Activated naive CD4-positive, alpha-beta T cell treated with anti-CD3 and anti-CD28 coated beads, Interleukin-2, amount 50 U/mL, for 72 hours (primary cell): ENCODE results near the gene PCDHGA6. TPM values are rescaled to one million over a fixed set of nuclear protein-coding genes. Genes with fewer than 3 reads are reported as not detected.
"Not testable (repeated sequence)": the region's sequence is repeated elsewhere in the genome, so short reads cannot be mapped to it uniquely, and the experiment has no call there.

ENCODE experiments used
- ATAC-seq, 2 donors: fragments of 150-1000 bp; cut with Tn5 transposase; 2 replicates each; pipeline ENCODE4 v1.10.0; 2021; ENCODE audit warnings: mild to moderate bottlenecking in 2 of 2, moderate library complexity in 2 of 2
- DNase-seq, 2 donors: peaks; one replicate each; pipeline ENCODE4 v3.0.0; 2021 to 2022; ENCODE audit warnings: low spot score in 2 of 2
- H3K27ac Mint-ChIP-seq, 2 donors: one replicate each; pipeline ENCODE4 v1.8.0; 2022; ENCODE audit warnings: mild to moderate bottlenecking in 2 of 2, mixed read lengths in 2 of 2
- H3K36me3 Mint-ChIP-seq, 2 donors: one replicate each; pipeline ENCODE4 v1.8.0; 2022; ENCODE audit warnings: mixed read lengths in 2 of 2
- H3K9me3 Mint-ChIP-seq, 2 donors: one replicate each; pipeline ENCODE4 v1.8.0; 2022; ENCODE audit warnings: mixed read lengths in 2 of 2
- total RNA-seq, 2 donors: library from RNA; stranded (reverse); gene quantifications; one replicate each; pipeline ENCODE4 v1.2.3, GENCODE V29; 2022

Gene PCDHGA6
- total RNA-seq, 2 donors from 2014 or later: 0.08 to 0.09 TPM

GRCh38 chr5:141354900-141355469 lies 18.7 kb upstream of the PCDHGA6 start, which contains the start of gene PCDHGA4:
Gene PCDHGA4 (plus strand): TSS chr5:141355021. CDS start chr5:141355108, 87 bp downstream.
- peaks cover 29 to 67% of the 10 kb centered on the region in 2 donors for H3K36me3 Mint-ChIP-seq
- H3K9me3 Mint-ChIP-seq: peaks cover 13 to 31% of the 10 kb centered on the region in 2 donors
- DNase-seq (no peak), ATAC-seq (no peak)
- H3K27ac Mint-ChIP-seq: no peak within 1 kb of the TSS

DNA sequence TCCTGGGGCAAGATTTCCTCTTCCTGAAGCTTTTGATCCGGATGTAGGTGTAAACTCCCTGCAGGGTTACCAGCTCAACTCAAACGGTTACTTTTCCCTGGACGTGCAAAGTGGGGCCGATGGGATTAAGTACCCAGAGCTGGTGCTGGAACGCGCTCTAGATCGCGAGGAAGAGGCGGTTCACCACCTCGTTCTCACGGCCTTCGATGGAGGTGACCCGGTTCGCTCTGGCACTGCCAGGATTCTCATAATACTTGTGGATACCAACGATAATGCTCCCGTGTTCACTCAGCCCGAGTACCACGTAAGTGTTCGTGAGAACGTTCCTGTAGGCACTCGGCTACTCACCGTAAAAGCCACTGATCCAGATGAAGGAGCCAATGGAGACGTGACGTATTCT lies 18.1 kb upstream of the PCDHGA6 start:
- ATAC-seq (no peak), DNase-seq (no peak)
- peaks cover 29 to 67% of the 10 kb centered on the region in 2 donors for H3K36me3 Mint-ChIP-seq
- no peak overlapping the region for H3K27ac Mint-ChIP-seq
- peaks cover 10 to 29% of the 10 kb centered on the region in 2 donors for H3K9me3 Mint-ChIP-seq

- no peak overlapping the region for H3K27ac Mint-ChIP-seq
- H3K36me3 Mint-ChIP-seq: peaks cover 30 to 67% of the 10 kb centered on the region in 2 donors
- peaks cover 15 to 33% of the 10 kb centered on the region in 2 donors for H3K9me3 Mint-ChIP-seq
- DNase-seq (no peak), ATAC-seq (no peak)
Measured at GRCh38 chr5:141356133-141356532, 17.6 kb upstream of the PCDHGA6 start.

DNA sequence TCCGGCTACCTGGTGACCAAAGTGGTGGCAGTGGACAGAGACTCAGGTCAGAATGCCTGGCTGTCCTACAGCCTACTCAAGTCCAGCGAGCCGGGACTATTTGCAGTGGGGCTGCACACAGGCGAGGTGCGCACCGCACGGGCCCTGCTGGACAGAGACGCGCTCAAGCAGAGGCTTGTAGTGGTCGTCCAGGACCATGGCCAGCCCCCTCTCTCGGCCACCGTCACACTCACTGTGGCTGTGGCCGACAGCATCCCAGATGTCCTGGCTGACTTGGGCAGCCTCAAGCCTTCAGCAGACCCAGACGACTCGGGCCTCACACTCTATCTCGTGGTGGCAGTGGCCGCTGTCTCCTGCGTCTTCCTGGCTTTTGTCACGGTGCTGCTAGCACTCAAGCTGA lies 16.7 kb upstream of the PCDHGA6 start:
- ATAC-seq (no peak), DNase-seq (no peak)
- Mint-ChIP-seq H3K36me3 (peaks cover 36 to 68% of the 10 kb centered on the region in 2 donors), H3K27ac (no peak overlapping the region), H3K9me3 (peaks cover 18 to 40% of the 10 kb centered on the region in 2 donors)

DNA sequence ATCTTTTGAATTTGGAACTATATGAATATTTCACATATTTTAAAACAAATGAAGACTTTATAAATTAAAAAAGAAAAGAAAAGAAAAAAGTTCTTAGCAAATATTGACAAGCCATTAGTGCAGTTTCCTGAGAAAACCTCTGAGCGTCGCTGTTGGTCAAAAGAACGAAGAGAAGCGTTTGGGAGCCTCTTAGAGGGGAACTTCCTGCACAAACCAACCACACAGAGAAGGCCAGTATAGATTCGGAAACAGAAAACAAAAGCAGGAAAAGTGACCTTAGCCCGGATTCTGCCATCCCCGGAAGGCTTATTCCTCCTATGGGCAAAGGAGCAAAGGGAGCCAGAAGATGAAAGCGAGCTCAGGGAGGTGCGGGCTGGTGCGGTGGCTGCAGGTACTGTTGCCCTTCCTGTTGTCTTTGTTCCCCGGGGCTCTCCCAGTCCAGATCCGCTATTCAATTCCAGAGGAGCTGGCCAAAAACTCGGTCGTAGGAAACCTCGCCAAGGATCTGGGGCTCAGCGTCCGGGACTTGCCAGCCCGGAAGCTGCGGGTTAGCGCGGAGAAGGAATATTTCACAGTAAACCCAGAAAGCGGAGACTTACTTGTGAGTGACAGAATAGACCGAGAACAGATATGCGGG lies 13.8 kb upstream of the PCDHGA6 start, which contains the start of gene PCDHGB2:
Gene PCDHGB2, plus strand, starts transcription at position 205 of the 637 bp plus-strand sequence. Its CDS starts 142 bp downstream, at position 347.
- Mint-ChIP-seq H3K27ac (peak within 1 kb of the TSS in 1 of 2 donors; percentile 24), H3K9me3 (peaks cover 36 to 51% of the 10 kb centered on the region in 2 donors)
- DNase-seq: no peak

DNA sequence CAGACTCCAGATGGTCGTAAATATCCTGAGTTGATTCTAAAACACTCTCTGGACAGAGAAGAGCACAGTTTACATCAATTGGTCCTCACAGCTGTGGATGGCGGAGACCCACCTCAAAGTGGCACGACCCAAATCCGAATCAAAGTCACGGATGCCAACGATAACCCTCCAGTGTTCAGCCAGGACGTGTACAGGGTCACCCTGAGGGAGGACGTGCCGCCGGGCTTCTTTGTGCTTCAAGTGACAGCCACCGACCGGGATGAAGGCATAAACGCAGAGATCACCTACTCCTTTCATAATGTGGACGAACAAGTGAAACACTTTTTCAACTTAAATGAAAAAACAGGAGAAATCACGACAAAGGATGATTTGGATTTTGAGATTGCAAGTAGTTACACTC lies 13.0 kb upstream of the PCDHGA6 start:
- DNase-seq: no peak

More for the DNA sequence above, 13.8 kb upstream of the PCDHGA6 start, which contains the start of gene PCDHGB2:
- ATAC-seq: no peak
- H3K36me3 Mint-ChIP-seq: peaks cover 49 to 77% of the 10 kb centered on the region in 2 donors

GRCh38 chr5:141362719-141363118 lies 11.0 kb upstream of the PCDHGA6 start:
- peaks cover 52 to 68% of the 10 kb centered on the region in 2 donors for H3K36me3 Mint-ChIP-seq
- peaks cover 41 to 54% of the 10 kb centered on the region in 2 donors for H3K9me3 Mint-ChIP-seq
- DNase-seq (no peak), ATAC-seq (no peak)
- H3K27ac Mint-ChIP-seq: no peak overlapping the region

More for the DNA sequence above, 13.0 kb upstream of the PCDHGA6 start:
- ATAC-seq: no peak
- Mint-ChIP-seq H3K9me3 (peaks cover 42 to 57% of the 10 kb centered on the region in 2 donors), H3K36me3 (peaks cover 57 to 77% of the 10 kb centered on the region in 2 donors), H3K27ac (peak overlapping the region in 1 of 2 donors; percentile 24)

GRCh38 chr5:141363952-141364660 lies 9.6 kb upstream of the PCDHGA6 start, which contains the start of gene PCDHGA5:
Gene PCDHGA5 (plus strand): TSS chr5:141364162. CDS start chr5:141364331, 169 bp downstream.
- no peak for DNase-seq
- no peak for ATAC-seq
- peaks cover 52 to 63% of the 10 kb centered on the region in 2 donors for H3K36me3 Mint-ChIP-seq
- peak within 1 kb of the TSS in 1 of 2 donors; percentile 55 for H3K27ac Mint-ChIP-seq
- peaks cover 41 to 51% of the 10 kb centered on the region in 2 donors for H3K9me3 Mint-ChIP-seq

DNA sequence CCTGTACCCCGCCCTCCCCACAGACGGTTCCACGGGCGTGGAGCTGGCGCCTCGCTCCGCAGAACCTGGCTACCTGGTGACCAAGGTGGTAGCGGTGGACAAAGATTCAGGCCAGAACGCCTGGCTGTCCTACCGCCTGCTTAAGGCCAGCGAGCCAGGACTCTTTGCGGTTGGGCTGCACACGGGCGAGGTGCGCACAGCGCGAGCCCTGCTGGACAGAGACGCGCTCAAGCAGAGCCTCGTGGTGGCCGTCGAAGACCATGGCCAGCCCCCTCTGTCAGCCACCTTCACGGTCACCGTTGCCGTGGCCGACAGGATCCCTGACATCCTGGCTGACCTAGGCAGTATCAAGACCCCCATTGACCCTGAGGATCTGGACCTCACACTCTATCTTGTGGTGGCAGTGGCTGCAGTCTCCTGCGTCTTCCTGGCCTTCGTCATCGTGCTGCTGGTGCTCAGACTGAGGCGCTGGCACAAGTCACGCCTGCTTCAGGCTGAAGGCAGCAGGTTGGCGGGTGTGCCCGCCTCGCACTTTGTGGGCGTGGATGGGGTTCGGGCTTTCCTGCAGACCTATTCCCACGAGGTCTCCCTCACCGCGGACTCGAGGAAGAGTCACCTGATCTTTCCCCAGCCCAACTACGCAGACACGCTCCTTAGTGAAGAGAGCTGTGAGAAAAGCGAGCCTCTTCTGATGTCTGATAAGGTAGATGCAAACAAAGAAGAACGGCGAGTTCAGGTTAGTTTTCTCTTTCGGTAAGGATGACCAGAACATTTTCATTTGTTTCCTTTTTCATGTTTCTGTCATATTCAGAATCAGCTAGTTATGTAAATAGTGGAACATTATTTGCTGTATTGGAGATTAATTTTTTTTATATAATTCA lies 7.4 kb upstream of the PCDHGA6 start:
- Mint-ChIP-seq H3K36me3 (peaks cover 48 to 52% of the 10 kb centered on the region in 2 donors), H3K27ac (no peak overlapping the region), H3K9me3 (peaks cover 33 to 51% of the 10 kb centered on the region in 2 donors)
- DNase-seq: no peak
- ATAC-seq: no peak

DNA sequence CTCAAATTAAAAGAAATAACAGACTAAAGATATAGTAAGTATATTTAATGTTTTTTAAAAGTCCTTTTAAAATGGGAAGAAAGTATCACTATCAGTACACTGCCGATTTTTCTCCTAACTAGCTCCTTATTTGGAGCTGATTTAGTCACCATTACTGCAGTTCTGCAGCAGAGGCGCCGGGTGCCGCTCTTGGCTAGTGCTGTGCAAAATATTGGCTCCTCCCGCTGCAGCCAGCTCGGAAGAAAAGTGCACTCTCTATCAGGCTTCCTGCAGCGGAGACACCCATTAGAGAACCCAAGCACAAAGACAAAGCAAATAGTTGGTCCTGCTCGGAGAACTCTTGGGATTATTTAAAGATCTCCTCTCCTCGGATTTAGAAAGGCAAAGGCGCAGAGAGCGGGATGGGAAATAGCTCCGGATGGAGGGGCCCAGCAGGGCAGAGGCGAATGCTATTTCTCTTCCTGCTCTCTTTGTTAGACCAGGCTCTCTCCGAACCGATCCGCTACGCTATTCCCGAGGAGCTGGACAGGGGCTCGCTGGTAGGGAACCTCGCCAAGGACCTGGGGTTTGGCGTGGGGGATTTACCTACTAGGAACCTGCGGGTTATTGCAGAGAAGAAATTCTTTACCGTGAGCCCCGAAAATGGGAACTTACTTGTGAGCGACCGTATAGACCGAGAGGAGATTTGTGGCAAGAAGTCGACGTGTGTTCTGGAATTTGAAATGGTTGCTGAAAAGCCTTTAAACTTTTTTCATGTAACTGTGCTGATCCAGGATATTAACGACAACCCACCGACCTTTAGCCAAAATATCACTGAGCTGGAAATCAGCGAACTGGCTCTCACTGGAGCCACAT lies 3.5 kb upstream of the PCDHGA6 start, which contains the start of gene PCDHGB3:
Gene PCDHGB3, plus strand, starts transcription at position 249 of the 855 bp plus-strand sequence. Its CDS starts 153 bp downstream, at position 402.
- no peak for DNase-seq
- peaks cover 49 to 55% of the 10 kb centered on the region in 2 donors for H3K36me3 Mint-ChIP-seq
- H3K9me3 Mint-ChIP-seq: peaks cover 25 to 40% of the 10 kb centered on the region in 2 donors
- peak; percentile 37 to 69 for ATAC-seq
- peak within 1 kb of the TSS in 1 of 2 donors; percentile 36 for H3K27ac Mint-ChIP-seq

DNA sequence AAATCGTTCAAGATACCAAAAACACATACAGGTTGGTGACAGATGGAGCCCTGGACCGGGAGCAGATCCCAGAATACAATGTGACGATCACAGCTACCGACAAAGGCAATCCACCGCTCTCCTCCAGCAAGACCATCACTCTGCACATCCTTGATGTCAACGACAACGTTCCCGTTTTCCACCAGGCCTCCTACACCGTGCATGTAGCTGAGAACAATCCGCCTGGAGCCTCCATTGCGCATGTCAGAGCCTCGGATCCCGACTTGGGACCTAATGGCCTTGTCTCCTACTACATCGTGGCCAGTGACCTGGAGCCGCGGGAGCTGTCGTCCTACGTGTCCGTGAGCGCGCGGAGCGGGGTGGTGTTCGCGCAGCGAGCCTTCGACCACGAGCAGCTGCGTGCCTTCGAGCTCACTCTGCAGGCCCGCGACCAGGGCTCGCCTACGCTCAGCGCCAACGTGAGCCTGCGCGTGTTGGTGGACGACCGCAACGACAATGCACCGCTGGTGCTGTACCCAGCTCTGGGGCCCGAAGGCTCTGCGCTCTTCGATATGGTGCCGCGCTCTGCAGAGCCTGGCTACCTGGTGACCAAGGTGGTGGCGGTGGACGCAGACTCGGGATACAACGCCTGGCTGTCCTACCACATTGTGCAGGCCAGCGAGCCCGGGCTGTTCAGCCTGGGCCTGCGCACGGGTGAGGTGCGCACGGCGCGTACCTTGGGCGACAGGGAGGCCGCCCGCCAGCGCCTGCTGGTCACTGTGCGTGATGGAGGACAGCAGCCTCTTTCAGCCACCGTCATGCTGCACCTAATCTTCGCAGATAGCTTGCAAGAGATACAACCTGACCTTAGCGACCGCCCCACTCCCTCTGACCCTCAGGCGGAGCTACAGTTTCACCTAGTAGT lies 1.9 kb upstream of the PCDHGA6 start:
- no peak for ATAC-seq
- Mint-ChIP-seq H3K36me3 (peaks cover 52 to 53% of the 10 kb centered on the region in 2 donors), H3K9me3 (peaks cover 18 to 33% of the 10 kb centered on the region in 2 donors), H3K27ac (no peak overlapping the region)
- no peak for DNase-seq

DNA sequence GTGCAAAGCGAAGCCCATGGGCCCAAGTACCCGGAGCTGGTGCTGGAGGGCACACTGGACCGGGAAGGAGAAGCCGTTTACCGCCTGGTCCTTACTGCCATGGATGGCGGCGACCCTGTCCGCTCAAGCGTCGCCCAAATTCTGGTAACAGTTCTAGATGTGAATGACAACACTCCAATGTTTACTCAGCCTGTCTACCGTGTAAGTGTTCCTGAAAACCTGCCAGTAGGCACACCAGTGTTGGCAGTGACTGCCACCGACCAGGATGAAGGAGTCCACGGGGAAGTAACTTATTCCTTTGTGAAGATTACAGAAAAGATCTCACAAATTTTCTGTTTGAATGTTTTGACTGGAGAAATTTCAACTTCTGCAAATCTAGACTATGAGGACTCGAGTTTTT lies 936 bp downstream of the PCDHGA6 start:
- H3K9me3 Mint-ChIP-seq: peaks cover 18 to 33% of the 10 kb centered on the region in 2 donors
- no peak for ATAC-seq
- H3K36me3 Mint-ChIP-seq: peaks cover 52 to 53% of the 10 kb centered on the region in 2 donors
- no peak overlapping the region for H3K27ac Mint-ChIP-seq
- DNase-seq: no peak

DNA sequence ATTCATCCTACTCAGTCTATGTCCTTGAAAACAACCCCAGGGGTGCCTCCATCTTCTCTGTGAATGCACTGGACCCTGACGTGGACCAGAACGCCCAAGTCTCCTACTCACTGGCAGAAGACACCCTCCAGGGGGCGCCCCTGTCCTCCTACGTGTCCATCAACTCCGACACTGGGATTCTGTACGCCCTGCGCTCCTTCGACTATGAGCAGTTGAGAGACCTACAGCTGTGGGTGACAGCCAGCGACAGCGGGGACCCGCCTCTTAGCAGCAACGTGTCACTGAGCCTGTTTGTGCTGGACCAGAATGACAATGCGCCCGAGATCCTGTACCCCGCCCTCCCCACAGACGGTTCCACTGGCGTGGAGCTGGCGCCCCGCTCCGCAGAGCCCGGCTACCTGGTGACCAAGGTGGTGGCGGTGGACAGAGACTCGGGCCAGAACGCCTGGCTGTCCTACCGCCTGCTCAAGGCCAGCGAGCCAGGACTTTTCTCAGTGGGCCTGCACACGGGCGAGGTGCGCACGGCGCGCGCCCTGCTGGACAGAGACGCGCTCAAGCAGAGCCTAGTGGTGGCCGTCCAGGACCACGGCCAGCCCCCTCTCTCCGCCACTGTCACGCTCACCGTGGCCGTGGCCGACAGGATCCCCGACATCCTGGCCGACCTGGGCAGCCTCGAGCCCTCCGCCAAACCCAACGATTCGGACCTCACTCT lies 1.9 kb downstream of the PCDHGA6 start:
- not testable (repeated sequence) for DNase-seq, ATAC-seq, H3K27ac Mint-ChIP-seq
- Mint-ChIP-seq H3K9me3 (peaks cover 18 to 32% of the 10 kb centered on the region in 2 donors), H3K36me3 (peaks cover 46 to 51% of the 10 kb centered on the region in 2 donors)
